ENCODE measurements around the gene FHIP1B.

Gene FHIP1B

DNA sequence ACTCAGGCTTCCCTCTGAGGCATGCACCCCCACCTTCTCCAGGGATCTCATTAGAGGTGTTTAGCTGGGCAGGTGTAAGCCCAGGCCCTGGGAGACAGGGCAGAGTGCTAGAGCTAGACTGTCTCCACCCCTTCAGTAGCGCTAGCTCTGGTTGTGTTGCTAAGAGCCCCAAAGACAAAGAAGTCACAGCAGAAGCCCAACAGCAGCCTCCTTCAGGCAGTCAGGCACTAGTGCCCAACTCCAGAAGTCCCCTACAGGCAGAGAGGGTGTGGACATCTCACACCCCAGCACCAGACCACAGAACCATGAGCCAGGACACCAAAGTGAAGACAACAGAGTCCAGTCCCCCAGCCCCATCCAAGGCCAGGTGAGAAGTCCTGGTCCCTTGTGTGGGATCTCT is 4.5 kb upstream of the FHIP1B start, which contains the start of gene CNGA4:
Gene CNGA4, plus strand, starts transcription at position 188 of the 400 bp plus-strand sequence. Its CDS starts 118 bp downstream, at position 306.
- no peak for DNase-seq

DNA sequence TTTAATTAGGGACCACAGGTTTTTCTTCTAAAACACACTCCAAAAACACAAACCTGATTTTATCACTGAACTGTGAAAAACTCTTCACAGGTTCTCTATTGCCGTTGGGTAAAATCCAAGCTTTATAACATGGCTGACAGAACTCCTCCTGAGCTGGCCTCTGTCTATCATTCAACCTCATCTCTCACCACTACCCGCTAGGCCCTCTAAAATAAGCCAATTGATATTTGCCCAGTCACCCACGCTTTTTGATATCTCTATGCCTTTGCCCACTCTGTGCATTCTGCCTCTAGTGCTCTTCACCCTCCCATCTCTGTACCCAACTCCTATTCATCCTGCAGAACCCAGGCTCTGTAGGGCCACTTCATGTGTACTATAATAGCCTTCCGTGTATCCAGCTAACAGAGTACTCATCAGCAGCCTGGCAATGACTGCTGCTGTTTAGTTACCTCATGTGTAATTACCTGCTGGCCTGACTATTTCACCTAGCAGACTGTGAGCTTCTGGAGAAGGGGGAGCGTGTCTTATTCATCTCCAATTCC is 3.4 kb upstream of the FHIP1B start:
- DNase-seq, result no peak

DNA sequence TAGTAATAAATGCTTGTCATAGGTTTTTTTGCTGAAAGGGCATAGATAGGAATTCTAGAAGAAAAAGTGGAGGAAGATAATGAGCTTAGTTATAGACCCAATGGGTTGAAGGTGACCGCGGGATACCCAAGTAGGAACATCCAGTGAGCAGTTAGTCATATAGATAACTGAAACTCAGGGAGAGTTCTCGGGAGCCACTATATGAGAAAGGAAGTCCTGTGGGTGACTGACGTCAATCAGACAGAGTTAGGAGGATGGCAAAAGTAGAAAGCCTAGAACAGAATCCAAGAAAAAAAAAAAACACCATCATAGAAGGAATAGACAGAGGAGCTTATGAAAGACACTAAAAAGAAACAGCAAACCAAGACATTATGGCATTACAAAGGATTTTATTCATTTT is 2.8 kb upstream of the FHIP1B start:
- no peak for DNase-seq

DNA sequence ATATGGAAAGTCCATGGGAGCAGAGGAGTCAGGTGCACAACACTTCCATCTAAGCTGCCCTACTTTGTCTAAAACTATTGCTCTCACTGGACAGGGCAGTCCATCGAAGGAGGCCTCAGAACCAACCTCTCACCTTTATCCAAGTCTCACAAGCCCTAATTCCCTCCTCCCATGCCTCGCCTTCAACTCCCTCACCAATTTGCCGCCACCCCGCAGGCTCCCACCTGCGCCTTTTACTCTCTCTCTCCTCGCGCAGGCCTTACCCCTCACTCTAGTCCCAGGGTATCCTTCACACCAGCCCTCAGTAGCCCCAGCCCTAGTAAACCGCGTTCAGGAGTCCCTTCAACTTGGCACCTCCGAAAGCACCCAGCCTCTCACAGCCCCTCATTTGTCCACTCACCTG is 451 bp downstream of the FHIP1B start:
- no peak for DNase-seq

DNA sequence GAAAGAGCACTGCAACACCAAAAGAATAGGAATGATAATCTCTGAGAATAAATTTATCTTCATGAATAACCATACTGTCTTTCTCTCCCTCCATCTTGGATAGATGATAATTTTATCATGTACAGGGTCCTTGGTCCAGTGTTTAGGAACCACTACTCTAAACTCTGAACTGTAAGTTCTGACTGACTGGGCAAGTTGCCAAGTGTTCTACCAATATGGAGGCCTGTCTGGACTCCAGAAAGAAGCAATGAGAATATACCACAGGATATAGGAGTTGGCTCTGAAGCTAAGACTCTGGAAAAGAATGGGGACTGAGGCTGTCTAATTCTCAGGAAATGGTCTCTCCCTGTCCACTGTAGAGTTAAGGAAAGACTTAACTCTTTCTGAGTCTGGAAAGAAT is 1.5 kb downstream of the FHIP1B start:
- DNase-seq, result no peak

DNA sequence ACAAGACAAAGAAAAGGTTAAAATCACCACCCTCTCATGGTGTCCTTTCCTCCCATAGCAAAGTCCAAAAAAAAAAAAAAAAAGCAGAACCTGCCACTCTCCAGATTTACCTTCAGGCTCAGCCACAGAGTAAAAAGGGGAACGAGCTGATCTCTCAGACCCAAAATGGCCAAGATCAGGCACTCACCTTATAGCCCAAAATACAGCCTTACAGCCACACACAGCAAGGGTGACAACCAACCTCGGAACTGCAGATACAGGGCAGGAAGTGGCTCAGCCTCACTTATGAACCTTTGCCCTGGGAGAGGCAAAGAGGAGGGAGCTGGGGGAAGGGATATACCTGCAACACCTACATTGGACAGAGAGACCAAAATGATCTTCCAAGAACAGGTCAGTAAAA is 4.5 kb downstream of the FHIP1B start:
- DNase-seq, result no peak

DNA sequence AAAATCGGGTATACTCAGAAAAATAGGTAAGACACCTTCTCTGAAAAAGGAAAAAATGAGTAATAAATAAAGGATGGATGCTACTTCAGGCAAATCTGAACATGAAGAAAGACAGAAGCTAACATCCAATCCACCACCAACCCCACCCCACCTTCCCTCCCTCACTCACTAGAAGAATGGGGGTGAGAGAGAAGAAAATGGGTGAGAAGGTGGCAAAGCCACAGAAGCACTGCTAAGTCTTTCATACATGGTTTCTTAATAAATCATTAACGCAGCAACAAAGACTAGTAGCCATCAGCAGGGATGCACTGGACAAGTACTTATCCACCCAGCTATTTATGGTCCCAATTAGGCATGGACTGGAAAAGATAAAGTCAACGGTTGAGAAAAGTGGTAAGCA is 5.9 kb downstream of the FHIP1B start:
- no peak for DNase-seq

DNA sequence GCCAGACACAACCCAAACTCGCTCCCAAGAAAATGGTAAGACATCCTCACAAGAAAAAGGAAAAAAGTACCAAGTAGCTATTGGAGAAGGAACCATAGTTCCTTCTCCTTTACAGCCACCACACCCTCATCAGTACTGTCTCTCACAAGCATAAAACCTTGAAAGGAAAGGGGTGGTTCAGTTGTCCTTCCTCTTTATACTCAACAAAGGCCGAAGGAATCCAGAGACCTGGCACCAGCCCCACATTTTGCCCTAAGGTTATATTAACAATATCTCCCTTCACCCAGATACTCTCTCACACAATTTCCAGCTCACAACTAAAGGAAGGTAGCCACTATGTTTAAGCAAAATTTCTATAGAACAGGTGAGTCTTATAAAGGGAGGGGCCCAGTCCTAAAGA is 8.5 kb downstream of the FHIP1B start:
- DNase-seq, result no peak

DNA sequence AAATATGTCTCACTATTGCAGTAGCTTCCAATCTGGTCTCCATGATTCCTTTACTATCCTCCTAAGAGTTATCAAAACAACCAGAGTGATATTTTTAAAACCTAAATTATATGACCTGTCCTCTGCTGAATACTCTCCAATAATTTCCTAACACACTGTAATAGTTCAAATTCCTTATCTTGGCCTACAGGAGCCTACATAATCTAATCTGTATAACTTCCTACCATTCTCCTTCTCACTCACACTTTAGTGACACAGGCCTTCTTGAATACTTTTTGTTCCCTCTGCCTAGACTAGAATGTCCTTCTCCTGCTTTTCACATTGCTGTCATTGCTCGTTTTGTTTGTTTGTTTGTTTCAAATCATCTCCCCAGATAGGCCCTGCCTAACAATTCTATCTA is 9.4 kb downstream of the FHIP1B start:
- DNase-seq, result no peak

DNA sequence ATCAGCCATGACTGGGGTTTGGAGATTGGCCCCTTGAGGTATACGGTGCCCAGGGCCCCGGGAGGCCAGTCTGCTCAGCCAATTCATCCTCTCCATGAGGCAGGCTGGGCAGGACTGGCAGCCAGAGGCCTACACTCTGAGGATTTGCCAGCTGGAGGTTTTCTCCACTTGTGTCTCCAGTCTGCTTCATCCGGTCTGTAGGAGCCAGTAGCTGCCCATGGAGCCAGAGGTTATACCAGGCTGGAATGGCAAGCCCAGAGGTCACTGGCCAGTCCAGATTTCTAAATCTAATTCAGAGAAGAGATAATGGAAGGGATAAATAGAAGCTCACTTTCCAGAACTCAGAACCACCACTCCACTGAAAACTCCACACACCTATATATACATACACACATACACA is 10.0 kb downstream of the FHIP1B start:
- no peak for DNase-seq

DNA sequence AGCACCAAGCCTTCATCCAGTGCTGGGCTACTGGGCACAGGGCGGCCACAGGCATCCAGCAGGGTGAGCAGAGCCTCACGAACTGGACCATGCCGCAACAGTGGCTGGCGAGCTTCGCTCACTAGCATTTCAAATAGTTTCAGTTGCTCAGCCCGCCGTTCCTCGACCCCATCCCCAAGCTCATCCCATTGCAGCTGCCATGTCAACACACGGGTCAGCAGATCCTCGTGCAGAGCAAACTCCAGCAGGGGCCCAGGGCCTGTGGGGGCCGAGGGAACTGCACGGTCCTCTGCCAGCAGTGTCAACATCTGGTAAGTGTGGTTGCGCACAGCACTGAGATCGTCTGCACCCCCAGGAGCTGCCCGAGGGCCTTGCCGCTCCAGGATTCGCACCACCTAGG is 10.6 kb downstream of the FHIP1B start:
- no peak for DNase-seq

DNA sequence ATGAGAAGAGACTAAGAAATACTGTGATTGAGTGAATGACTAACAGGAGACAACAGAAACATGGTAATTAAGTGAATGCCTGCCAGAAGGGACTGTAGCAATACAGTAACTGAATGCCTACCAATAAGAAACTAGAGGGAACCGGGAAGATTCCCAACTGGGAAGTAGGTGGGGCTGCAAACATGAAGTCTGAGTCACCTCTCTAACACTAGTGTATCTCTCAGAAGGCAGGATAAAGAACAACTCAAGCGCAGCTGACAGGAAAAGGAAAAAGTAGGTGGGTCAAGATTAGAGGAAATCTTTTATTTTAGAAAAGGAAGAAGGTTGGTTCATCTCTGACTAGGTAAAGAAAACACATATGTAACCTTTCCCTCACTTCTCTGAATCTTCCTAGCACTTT is 15.1 kb downstream of the FHIP1B start:
- DNase-seq, result no peak

DNA sequence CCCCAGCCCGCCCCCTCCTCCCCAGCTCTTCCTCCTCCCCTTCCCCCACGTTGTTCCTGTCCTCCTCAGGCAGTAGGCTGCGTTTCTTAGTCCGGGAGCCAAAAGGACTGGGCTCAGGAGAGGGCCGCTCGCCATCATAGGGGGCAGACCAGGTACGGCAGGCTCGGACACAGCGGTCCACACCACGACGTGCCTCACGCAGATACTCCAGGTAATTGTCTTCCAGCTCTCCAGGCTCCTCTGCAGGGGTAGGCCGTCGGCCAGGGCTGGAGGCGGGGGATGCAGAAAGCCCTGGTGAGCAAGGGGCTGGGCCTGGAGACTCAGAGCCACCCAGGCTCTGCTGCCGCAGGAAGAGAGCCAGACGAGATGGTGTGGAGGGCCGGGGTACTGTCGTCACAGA is 16.7 kb downstream of the FHIP1B start:
- no peak for DNase-seq

DNA sequence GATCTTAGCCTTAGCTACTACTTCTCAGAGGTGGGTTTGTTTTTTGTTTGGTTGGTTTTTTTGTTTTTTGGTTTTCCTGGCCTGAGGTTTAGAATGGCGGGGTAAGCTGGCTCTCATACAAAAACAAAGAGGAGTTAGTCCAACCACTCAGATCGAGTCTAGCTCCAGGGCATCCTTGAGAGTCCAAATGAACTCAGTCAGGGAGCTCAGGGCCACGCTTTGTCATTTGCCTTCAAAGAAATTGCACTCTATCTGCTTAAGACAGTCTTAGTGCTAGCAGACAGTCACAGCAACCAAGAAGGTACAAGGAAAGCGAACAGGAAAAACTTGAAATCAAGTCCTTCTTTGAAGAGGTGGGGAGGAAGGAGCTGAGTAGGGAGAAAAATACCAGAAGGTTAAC is 17.9 kb downstream of the FHIP1B start:
- no peak for DNase-seq

DNA sequence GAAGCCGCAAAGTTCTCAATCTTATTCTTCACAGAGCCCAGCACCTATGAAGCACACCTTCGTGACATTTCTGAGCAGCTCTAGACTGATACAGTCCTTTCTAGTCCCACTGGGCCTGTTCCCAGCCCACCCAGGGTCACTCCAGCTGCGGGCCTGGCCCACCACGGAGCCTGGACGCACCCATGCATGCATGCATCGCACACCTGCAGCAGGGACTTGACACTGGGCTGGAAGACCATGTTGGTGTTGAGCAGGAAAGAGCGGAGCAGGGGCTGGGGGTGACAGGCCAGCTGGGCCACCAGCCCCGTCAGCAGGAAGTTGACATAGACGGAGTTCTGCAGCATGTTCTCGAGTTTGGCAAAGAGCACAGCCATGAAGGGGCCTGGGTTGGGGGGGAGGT is 19.9 kb downstream of the FHIP1B start:
- DNase-seq, result no peak

DNA sequence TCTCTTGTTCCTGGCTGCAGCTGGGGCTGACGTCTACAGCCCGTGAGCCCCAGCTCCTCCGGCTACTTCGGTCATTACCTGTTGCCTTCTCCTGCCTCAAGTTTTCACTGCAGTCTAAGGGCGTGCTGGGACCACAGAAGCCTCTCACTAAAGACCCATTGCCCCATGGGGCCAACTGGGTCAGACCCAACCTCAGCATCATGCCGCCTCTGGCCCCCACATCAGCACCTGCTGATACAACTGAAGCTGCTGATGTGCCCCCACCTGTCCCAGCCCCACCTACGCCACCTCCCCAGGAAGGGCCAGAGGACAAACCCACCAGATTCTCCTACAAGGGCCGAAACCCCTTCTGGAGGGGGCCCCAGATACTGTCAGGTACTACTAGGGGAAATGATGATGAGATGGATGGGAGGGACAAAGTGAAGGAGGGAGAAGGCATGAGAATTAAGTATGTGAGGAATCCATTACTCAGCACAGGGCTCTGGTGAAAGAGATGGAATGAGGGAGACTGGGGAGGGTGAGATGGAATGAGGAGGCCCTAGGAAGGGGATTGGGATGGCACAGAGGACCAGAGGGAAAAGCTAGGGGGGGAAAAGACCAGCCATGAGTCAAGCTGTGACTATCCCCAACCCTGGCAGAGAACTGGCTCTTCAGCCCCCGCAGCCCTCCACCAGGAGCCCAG is 24.0 kb downstream of the FHIP1B start:
- no peak for DNase-seq

DNA sequence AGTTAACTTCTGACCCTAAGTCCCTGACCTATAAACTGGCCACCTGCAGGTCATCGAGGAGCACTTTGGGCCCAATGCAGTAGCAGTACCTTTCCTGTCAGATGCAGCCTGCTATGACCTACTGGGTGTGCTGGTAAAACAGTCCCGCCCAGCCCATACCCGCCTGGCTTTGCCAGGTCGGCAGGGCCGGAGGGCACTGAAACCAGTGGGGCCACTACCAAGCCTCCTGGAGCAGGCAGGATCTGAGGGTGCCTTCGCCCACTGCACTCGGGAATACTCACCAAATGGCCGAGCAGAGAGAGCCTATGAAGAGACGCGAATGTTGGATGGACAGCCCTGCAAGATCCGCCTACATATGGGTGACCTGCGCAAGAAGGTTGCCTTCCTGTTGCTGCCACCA is 24.6 kb downstream of the FHIP1B start:
- no peak for DNase-seq

DNA sequence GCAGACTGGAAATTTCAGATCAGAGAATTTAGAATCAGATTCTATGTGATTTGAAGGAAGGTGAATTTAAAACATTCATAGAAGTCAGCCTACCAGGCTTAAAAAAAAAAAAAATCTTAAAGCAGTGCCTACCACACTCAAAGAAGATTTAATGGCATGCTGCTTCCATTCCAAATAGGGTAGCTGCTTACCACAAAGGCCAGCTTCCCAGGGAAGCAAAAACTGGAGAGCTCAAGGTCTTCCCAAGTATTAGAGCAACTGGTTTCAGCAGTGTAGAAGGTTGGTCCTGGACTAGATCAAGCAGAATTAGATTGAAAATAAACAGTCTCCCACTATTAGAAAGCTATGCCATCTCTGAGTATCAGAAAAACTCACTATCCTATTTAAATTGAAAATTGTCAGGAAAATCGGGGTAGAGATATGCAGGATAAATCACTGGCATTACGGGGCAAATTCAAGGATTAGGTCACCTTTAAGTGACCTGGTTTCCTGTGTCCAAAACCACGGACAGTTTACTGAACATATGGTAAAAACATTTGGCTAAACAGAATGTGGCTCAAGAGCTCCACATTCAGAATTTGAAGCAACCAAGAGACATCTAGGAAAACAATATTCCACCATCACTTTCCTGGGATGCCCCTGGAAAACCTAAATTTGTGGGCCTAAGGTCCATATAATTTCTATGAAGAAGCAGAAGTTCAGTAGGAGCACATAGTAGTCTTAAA is 27.8 kb downstream of the FHIP1B start:
- no peak for DNase-seq

DNA sequence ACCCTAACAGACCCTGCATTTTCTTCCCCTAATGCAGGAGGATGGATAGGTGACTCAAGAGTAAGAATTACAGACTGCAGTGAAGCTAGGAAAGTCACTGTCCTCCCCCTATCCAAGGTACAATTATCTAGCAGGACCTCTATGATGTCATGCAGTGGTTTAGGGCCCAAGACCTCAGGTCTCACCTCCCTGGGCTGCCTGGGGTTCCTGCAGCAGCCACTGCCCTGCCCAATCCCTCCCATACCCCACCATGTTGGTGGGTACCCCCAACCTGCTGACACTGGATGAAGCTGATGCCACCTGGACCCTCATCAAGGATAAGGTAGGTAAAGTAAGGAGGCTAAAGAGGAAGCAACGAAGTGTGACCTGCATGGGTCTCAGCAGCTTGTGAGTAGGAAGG is 29.1 kb downstream of the FHIP1B start, which contains the start of gene C11orf42:
Gene C11orf42, plus strand, starts transcription at position 192 of the 400 bp plus-strand sequence. Its CDS starts 59 bp downstream, at position 251.
- no peak for DNase-seq

DNA sequence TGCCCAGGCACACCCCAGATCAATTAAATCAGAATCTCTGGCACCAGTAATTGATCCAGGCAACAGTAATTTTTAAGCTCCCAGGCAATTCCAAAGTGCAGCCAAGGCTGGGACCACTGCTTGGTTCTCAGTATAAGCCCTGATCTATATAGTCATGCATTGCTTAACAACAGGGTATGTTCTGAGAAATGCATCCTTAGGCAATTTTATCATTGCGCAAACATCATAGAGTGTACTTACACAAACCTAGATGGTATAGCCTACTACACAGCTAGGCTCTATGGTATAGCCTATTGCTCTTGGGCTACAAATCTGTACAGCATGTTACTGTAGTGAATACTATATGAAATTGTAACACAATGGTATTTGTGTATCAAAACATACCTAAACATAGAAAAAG is 29.7 kb downstream of the FHIP1B start:
- DNase-seq, result no peak

DNA sequence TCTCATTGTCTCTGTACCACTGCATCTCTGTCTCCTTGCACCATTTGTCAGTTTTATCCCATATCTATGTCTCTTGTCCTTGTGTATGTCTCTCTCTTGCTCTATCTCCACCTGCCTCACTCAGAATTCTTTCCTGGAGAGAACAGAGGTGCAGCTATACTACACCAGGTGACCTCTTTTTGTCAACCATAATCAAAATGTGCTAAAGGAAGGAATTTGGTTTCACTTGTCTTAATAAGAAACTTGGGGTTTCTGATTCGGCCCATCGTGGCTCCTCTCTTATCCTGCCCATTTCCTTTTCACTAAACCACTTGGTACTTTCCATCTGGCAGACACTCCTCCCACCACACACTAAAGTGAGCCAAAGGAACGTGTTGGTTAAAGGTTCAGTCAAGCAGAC is 31.1 kb downstream of the FHIP1B start:
- no peak for DNase-seq

DNA sequence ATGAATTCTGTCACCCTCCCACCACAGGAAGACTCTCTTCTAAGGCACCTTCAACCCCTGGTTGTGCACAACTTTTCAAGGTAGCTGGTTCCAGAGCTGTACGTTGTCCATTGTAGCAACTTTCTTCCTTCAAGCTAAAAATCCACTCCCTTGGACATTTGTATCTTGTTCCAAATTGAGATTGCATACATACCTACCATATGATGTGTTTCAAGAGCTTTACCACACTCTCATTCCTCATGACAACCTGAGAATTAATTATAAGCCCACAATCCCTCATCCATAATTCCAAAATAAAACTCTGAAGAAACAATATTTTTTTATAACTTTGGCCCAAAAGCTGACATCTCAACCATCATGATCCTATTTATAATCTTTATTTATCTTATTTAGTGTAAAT is 32.4 kb downstream of the FHIP1B start:
- no peak for DNase-seq

DNA sequence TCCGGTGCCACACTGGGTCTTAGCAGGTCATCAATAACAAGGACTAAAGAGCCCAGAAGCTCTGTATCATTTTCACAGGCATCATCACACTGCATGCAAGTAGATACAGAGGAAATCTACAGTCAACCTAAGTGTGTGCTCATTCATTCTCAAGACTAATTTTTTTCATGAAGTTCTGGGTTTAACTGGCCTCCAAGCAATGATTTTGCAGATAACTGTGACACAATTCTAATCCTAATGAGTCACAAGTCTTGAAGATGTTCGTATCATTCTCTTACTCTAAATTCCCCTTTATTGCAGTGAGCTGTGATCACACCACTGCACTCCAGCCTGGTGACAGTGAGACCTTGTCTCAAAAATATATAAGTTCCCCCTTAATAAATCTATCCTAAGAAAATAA is 33.0 kb downstream of the FHIP1B start:
- DNase-seq, result no peak

DNA sequence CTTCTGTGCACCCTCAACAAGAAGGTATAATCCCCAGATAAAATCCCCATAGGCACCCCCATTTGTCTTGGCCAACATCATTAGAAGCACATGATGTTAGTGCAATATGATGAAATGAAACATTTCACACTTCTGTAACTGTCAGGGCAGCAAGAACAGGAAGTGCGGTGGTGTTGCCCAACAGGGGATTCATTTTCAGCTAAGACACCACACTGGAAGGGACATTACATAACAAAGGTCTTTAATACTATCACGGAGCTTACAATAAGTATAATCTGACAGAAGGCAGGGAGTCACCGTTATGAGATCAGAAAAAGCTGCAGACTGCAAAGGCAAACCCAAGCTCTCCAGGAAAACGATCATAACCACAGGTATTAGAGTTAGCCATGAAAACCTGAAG is 33.5 kb downstream of the FHIP1B start:
- DNase-seq, result no peak

Measured in stimulated activated CD8-positive, alpha-beta memory T cell treated with anti-CD3 and anti-CD28 coated beads, Interleukin-4, amount 100 ng/mL, for 48 hours (primary cell).